RWPE2 (cell line): ENCODE measurements around the gene TPRX1.
"Not testable (repeated sequence)": the region's sequence is repeated elsewhere in the genome, so short reads cannot be mapped to it uniquely, and the experiment has no call there.

Source experiments
- ATAC-seq: fragments of 200-7000 bp; cut with Tn5 transposase; 3 replicates; pipeline ENCODE4 v1.9.1; 2021; ENCODE audit warnings: low read depth
- DNase-seq: peaks from one replicate; pipeline ENCODE4 v3.0.0-alpha.2; 2020; ENCODE audit warnings: low spot score
- H3K27ac ChIP-seq: fragments of 450-650 bp; 2 replicates; pipeline ENCODE4 v1.5.1; 2017; ENCODE audit warnings: mild to moderate bottlenecking; ENCODE audit not compliant: poor library complexity, severe bottlenecking
- H3K27me3 ChIP-seq: fragments of 250-450 bp; sonication (Bioruptor Pico); 2 replicates; pipeline ENCODE4 v1.5.1; 2021; ENCODE audit warnings: mild to moderate bottlenecking, moderate library complexity; ENCODE audit not compliant: insufficient read depth, poor library complexity, severe bottlenecking
- H3K36me3 ChIP-seq: fragments of 250-450 bp; sonication (Bioruptor Pico); 2 replicates; pipeline ENCODE4 v1.5.1; 2020; ENCODE audit warnings: low read depth, mild to moderate bottlenecking, moderate library complexity
- H3K4me1 ChIP-seq: fragments of 250-450 bp; sonication (Bioruptor Pico); 2 replicates; pipeline ENCODE4 v1.5.1; 2021; ENCODE audit warnings: mild to moderate bottlenecking, moderate library complexity; ENCODE audit not compliant: insufficient read depth, poor library complexity, severe bottlenecking
- H3K4me3 ChIP-seq: fragments of 250-450 bp; sonication (Bioruptor Pico); 2 replicates; pipeline ENCODE4 v1.5.1; 2021; ENCODE audit warnings: mild to moderate bottlenecking, moderate library complexity; ENCODE audit not compliant: severe bottlenecking
- H3K9me3 ChIP-seq: fragments of 250-450 bp; sonication (Bioruptor Pico); 2 replicates; pipeline ENCODE4 v1.5.1; 2021; ENCODE audit warnings: mild to moderate bottlenecking, moderate library complexity; ENCODE audit not compliant: severe bottlenecking
- CTCF ChIP-seq: fragments of 450-650 bp; IDR thresholded peaks from one replicate; pipeline ENCODE4 v1.5.1; 2017; ENCODE audit warnings: mild to moderate bottlenecking, moderate library complexity; ENCODE audit not compliant: poor library complexity, severe bottlenecking

TPRX1 gene

GRCh38 chr19:47768604-47769003 is 35.7 kb downstream of the TPRX1 start:
- H3K4me3 ChIP-seq: no peak overlapping the region
- no peak for TF ChIP-seq CTCF
- H3K27me3 ChIP-seq: no peaks in the 10 kb centered on the region
- ATAC-seq (no peak), DNase-seq (no peak)
- H3K36me3 ChIP-seq: no peaks in the 10 kb centered on the region
- no peak overlapping the region for H3K27ac ChIP-seq
- H3K4me1 ChIP-seq: no peaks in the 10 kb centered on the region
- no peaks in the 10 kb centered on the region for H3K9me3 ChIP-seq

- ATAC-seq (no peak), DNase-seq (no peak)
- no peaks in the 10 kb centered on the region for H3K27me3 ChIP-seq
- no peak for TF ChIP-seq CTCF
- no peak overlapping the region for H3K27ac ChIP-seq
- H3K9me3 ChIP-seq: no peaks in the 10 kb centered on the region
- no peaks in the 10 kb centered on the region for H3K4me1 ChIP-seq
- H3K36me3 ChIP-seq: no peaks in the 10 kb centered on the region
- no peak overlapping the region for H3K4me3 ChIP-seq
Observed at GRCh38 chr19:47767349-47767748, 37.0 kb downstream of the TPRX1 start.

- DNase-seq (no peak), ATAC-seq (no peak)
- Histone ChIP-seq H3K4me1 (no peaks in the 10 kb centered on the region), H3K36me3 (no peaks in the 10 kb centered on the region), H3K27ac (no peak overlapping the region), H3K27me3 (no peaks in the 10 kb centered on the region), H3K4me3 (no peak overlapping the region), H3K9me3 (no peaks in the 10 kb centered on the region)
- no peak for TF ChIP-seq CTCF
Observed at GRCh38 chr19:47766670-47767069, 37.7 kb downstream of the TPRX1 start.

- H3K27me3 ChIP-seq: no peaks in the 10 kb centered on the region
- no peaks in the 10 kb centered on the region for H3K4me1 ChIP-seq
- H3K9me3 ChIP-seq: no peaks in the 10 kb centered on the region
- no peak for TF ChIP-seq CTCF
- H3K36me3 ChIP-seq: no peaks in the 10 kb centered on the region
- no peak overlapping the region for H3K4me3 ChIP-seq
- DNase-seq (no peak), ATAC-seq (no peak)
- H3K27ac ChIP-seq: no peak overlapping the region
Observed at GRCh38 chr19:47766359-47766620, 38.1 kb downstream of the TPRX1 start.

- H3K36me3 ChIP-seq: no peaks in the 10 kb centered on the region
- H3K4me1 ChIP-seq: no peaks in the 10 kb centered on the region
- no peaks in the 10 kb centered on the region for H3K27me3 ChIP-seq
- no peak overlapping the region for H3K4me3 ChIP-seq
- ATAC-seq (peak; percentile 66), DNase-seq (no peak)
- peak; percentile 64 for TF ChIP-seq CTCF
- no peak overlapping the region for H3K27ac ChIP-seq
- H3K9me3 ChIP-seq: no peaks in the 10 kb centered on the region
Observed at GRCh38 chr19:47765523-47766358, 38.6 kb downstream of the TPRX1 start.

- H3K27ac ChIP-seq, H3K4me1 ChIP-seq, H3K36me3 ChIP-seq, H3K9me3 ChIP-seq, H3K27me3 ChIP-seq, ATAC-seq, DNase-seq, H3K4me3 ChIP-seq: not testable (repeated sequence)
Observed at GRCh38 chr19:47764705-47765104, 39.6 kb downstream of the TPRX1 start.
